ENCODE results near the gene KIFC3.

The KIFC3 gene

GRCh38 chr16:57725976-57726375, 76.3 kb downstream of the KIFC3 start:
- Histone ChIP-seq H3K4me1 (ENCODE audit: control insufficient read depth in 5 of 5, insufficient read depth in 5 of 5, low read length in 5 of 5) (no peaks in the 10 kb centered on the region), H3K27me3 (ENCODE audit: control insufficient read depth in 5 of 5, insufficient read depth in 4 of 5, low read length in 5 of 5) (peaks cover 0 to 5% (median 3%) of the 10 kb centered on the region in 5 donors), H3K4me3 (ENCODE audit: low read depth in 1 of 5, low read length in 5 of 5) (no peak overlapping the region), H3K9ac (ENCODE audit: low read length in 5 of 5) (no peak overlapping the region), H3K9me3 (ENCODE audit: control insufficient read depth in 5 of 5, low read length in 5 of 5) (no peaks in the 10 kb centered on the region), H3K27ac (ENCODE audit: low read depth, low read length) (no peak overlapping the region), H3K36me3 (ENCODE audit: control insufficient read depth in 5 of 5, insufficient read depth in 5 of 5, low read length in 5 of 5) (no peaks in the 10 kb centered on the region)

GRCh38 chr16:57725554-57725953, 76.7 kb downstream of the KIFC3 start:
- Histone ChIP-seq H3K4me1 (ENCODE audit: control insufficient read depth in 5 of 5, insufficient read depth in 5 of 5, low read length in 5 of 5) (no peaks in the 10 kb centered on the region), H3K9me3 (ENCODE audit: control insufficient read depth in 5 of 5, low read length in 5 of 5) (no peaks in the 10 kb centered on the region)

GRCh38 chr16:57725151-57725550, 77.1 kb downstream of the KIFC3 start:
- no peaks in the 10 kb centered on the region for H3K9me3 ChIP-seq (ENCODE audit: control insufficient read depth in 5 of 5, low read length in 5 of 5)
- H3K36me3 ChIP-seq (ENCODE audit: control insufficient read depth in 5 of 5, insufficient read depth in 5 of 5, low read length in 5 of 5), result no peaks in the 10 kb centered on the region
- H3K9ac ChIP-seq (ENCODE audit: low read length in 5 of 5), result no peak overlapping the region
- peaks cover 0 to 5% (median 3%) of the 10 kb centered on the region in 5 donors for H3K27me3 ChIP-seq (ENCODE audit: control insufficient read depth in 5 of 5, insufficient read depth in 4 of 5, low read length in 5 of 5)
- H3K4me3 ChIP-seq (ENCODE audit: low read depth in 1 of 5, low read length in 5 of 5), result no peak overlapping the region
- no peaks in the 10 kb centered on the region for H3K4me1 ChIP-seq (ENCODE audit: control insufficient read depth in 5 of 5, insufficient read depth in 5 of 5, low read length in 5 of 5)
- no peak overlapping the region for H3K27ac ChIP-seq (ENCODE audit: low read depth, low read length)

More at GRCh38 chr16:57725554-57725953, 76.7 kb downstream of the KIFC3 start:
- H3K27ac ChIP-seq (ENCODE audit: low read depth, low read length), result no peak overlapping the region
- H3K36me3 ChIP-seq (ENCODE audit: control insufficient read depth in 5 of 5, insufficient read depth in 5 of 5, low read length in 5 of 5), result no peaks in the 10 kb centered on the region
- H3K9ac ChIP-seq (ENCODE audit: low read length in 5 of 5), result no peak overlapping the region
- peaks cover 0 to 5% (median 3%) of the 10 kb centered on the region in 5 donors for H3K27me3 ChIP-seq (ENCODE audit: control insufficient read depth in 5 of 5, insufficient read depth in 4 of 5, low read length in 5 of 5)
- H3K4me3 ChIP-seq (ENCODE audit: low read depth in 1 of 5, low read length in 5 of 5), result no peak overlapping the region

- Histone ChIP-seq H3K9me3 (ENCODE audit: control insufficient read depth in 5 of 5, low read length in 5 of 5) (no peaks in the 10 kb centered on the region), H3K36me3 (ENCODE audit: control insufficient read depth in 5 of 5, insufficient read depth in 5 of 5, low read length in 5 of 5) (no peaks in the 10 kb centered on the region), H3K4me3 (ENCODE audit: low read depth in 1 of 5, low read length in 5 of 5) (no peak overlapping the region), H3K27me3 (ENCODE audit: control insufficient read depth in 5 of 5, insufficient read depth in 4 of 5, low read length in 5 of 5) (peaks cover 0 to 5% (median 3%) of the 10 kb centered on the region in 5 donors), H3K4me1 (ENCODE audit: control insufficient read depth in 5 of 5, insufficient read depth in 5 of 5, low read length in 5 of 5) (no peaks in the 10 kb centered on the region), H3K9ac (ENCODE audit: low read length in 5 of 5) (no peak overlapping the region), H3K27ac (ENCODE audit: low read depth, low read length) (no peak overlapping the region)
Observed at GRCh38 chr16:57724531-57724930, 77.8 kb downstream of the KIFC3 start.

- H3K27ac ChIP-seq (ENCODE audit: low read depth, low read length), result no peak overlapping the region
- no peaks in the 10 kb centered on the region for H3K9me3 ChIP-seq (ENCODE audit: control insufficient read depth in 5 of 5, low read length in 5 of 5)
- no peaks in the 10 kb centered on the region for H3K4me1 ChIP-seq (ENCODE audit: control insufficient read depth in 5 of 5, insufficient read depth in 5 of 5, low read length in 5 of 5)
- H3K4me3 ChIP-seq (ENCODE audit: low read depth in 1 of 5, low read length in 5 of 5), result no peak overlapping the region
- H3K27me3 ChIP-seq (ENCODE audit: control insufficient read depth in 5 of 5, insufficient read depth in 4 of 5, low read length in 5 of 5), result peaks cover 0 to 5% (median 3%) of the 10 kb centered on the region in 5 donors
- H3K36me3 ChIP-seq (ENCODE audit: control insufficient read depth in 5 of 5, insufficient read depth in 5 of 5, low read length in 5 of 5), result no peaks in the 10 kb centered on the region
- H3K9ac ChIP-seq (ENCODE audit: low read length in 5 of 5), result no peak overlapping the region
Observed at GRCh38 chr16:57723170-57723569, 79.1 kb downstream of the KIFC3 start.

- no peaks in the 10 kb centered on the region for H3K4me1 ChIP-seq (ENCODE audit: control insufficient read depth in 5 of 5, insufficient read depth in 5 of 5, low read length in 5 of 5)
- no peaks in the 10 kb centered on the region for H3K9me3 ChIP-seq (ENCODE audit: control insufficient read depth in 5 of 5, low read length in 5 of 5)
- H3K27ac ChIP-seq (ENCODE audit: low read depth, low read length), result no peak overlapping the region
- no peak overlapping the region for H3K9ac ChIP-seq (ENCODE audit: low read length in 5 of 5)
- no peak overlapping the region for H3K4me3 ChIP-seq (ENCODE audit: low read depth in 1 of 5, low read length in 5 of 5)
- no peaks in the 10 kb centered on the region for H3K36me3 ChIP-seq (ENCODE audit: control insufficient read depth in 5 of 5, insufficient read depth in 5 of 5, low read length in 5 of 5)
- H3K27me3 ChIP-seq (ENCODE audit: control insufficient read depth in 5 of 5, insufficient read depth in 4 of 5, low read length in 5 of 5), result peaks cover 0 to 5% (median 3%) of the 10 kb centered on the region in 5 donors
Observed at GRCh38 chr16:57722651-57723050, 79.6 kb downstream of the KIFC3 start.

- no peak overlapping the region for H3K4me3 ChIP-seq (ENCODE audit: low read depth in 1 of 5, low read length in 5 of 5)
Observed at GRCh38 chr16:57722210-57722499, 80.1 kb downstream of the KIFC3 start.

GRCh38 chr16:57721356-57722209, 80.7 kb downstream of the KIFC3 start:
- Histone ChIP-seq H3K9ac (ENCODE audit: low read length in 5 of 5) (no peak overlapping the region), H3K9me3 (ENCODE audit: control insufficient read depth in 5 of 5, low read length in 5 of 5) (no peaks in the 10 kb centered on the region), H3K4me3 (ENCODE audit: low read depth in 1 of 5, low read length in 5 of 5) (no peak overlapping the region), H3K27me3 (ENCODE audit: control insufficient read depth in 5 of 5, insufficient read depth in 4 of 5, low read length in 5 of 5) (peaks cover 0 to 5% (median 3%) of the 10 kb centered on the region in 5 donors), H3K27ac (ENCODE audit: low read depth, low read length) (no peak overlapping the region), H3K36me3 (ENCODE audit: control insufficient read depth in 5 of 5, insufficient read depth in 5 of 5, low read length in 5 of 5) (no peaks in the 10 kb centered on the region), H3K4me1 (ENCODE audit: control insufficient read depth in 5 of 5, insufficient read depth in 5 of 5, low read length in 5 of 5) (no peaks in the 10 kb centered on the region)

More at GRCh38 chr16:57722210-57722499, 80.1 kb downstream of the KIFC3 start:
- Histone ChIP-seq H3K9me3 (ENCODE audit: control insufficient read depth in 5 of 5, low read length in 5 of 5) (no peaks in the 10 kb centered on the region), H3K27ac (ENCODE audit: low read depth, low read length) (no peak overlapping the region), H3K9ac (ENCODE audit: low read length in 5 of 5) (no peak overlapping the region), H3K27me3 (ENCODE audit: control insufficient read depth in 5 of 5, insufficient read depth in 4 of 5, low read length in 5 of 5) (peaks cover 0 to 5% (median 3%) of the 10 kb centered on the region in 5 donors), H3K36me3 (ENCODE audit: control insufficient read depth in 5 of 5, insufficient read depth in 5 of 5, low read length in 5 of 5) (no peaks in the 10 kb centered on the region), H3K4me1 (ENCODE audit: control insufficient read depth in 5 of 5, insufficient read depth in 5 of 5, low read length in 5 of 5) (no peaks in the 10 kb centered on the region)

- no peaks in the 10 kb centered on the region for H3K4me1 ChIP-seq (ENCODE audit: control insufficient read depth in 5 of 5, insufficient read depth in 5 of 5, low read length in 5 of 5)
- no peak overlapping the region for H3K4me3 ChIP-seq (ENCODE audit: low read depth in 1 of 5, low read length in 5 of 5)
- H3K27ac ChIP-seq (ENCODE audit: low read depth, low read length), result no peak overlapping the region
- no peaks in the 10 kb centered on the region for H3K9me3 ChIP-seq (ENCODE audit: control insufficient read depth in 5 of 5, low read length in 5 of 5)
- no peak overlapping the region for H3K9ac ChIP-seq (ENCODE audit: low read length in 5 of 5)
- no peaks in the 10 kb centered on the region for H3K36me3 ChIP-seq (ENCODE audit: control insufficient read depth in 5 of 5, insufficient read depth in 5 of 5, low read length in 5 of 5)
- peaks cover 3 to 9% (median 7%) of the 10 kb centered on the region in 5 donors for H3K27me3 ChIP-seq (ENCODE audit: control insufficient read depth in 5 of 5, insufficient read depth in 4 of 5, low read length in 5 of 5)
Observed at GRCh38 chr16:57720142-57720575, 82.1 kb downstream of the KIFC3 start.

- Histone ChIP-seq H3K36me3 (ENCODE audit: control insufficient read depth in 5 of 5, insufficient read depth in 5 of 5, low read length in 5 of 5) (no peaks in the 10 kb centered on the region), H3K4me1 (ENCODE audit: control insufficient read depth in 5 of 5, insufficient read depth in 5 of 5, low read length in 5 of 5) (no peaks in the 10 kb centered on the region), H3K27me3 (ENCODE audit: control insufficient read depth in 5 of 5, insufficient read depth in 4 of 5, low read length in 5 of 5) (peaks cover 3 to 7% (median 5%) of the 10 kb centered on the region in 5 donors), H3K9ac (ENCODE audit: low read length in 5 of 5) (no peak overlapping the region), H3K9me3 (ENCODE audit: control insufficient read depth in 5 of 5, low read length in 5 of 5) (no peaks in the 10 kb centered on the region), H3K27ac (ENCODE audit: low read depth, low read length) (no peak overlapping the region), H3K4me3 (ENCODE audit: low read depth in 1 of 5, low read length in 5 of 5) (no peak overlapping the region)
Observed at GRCh38 chr16:57714047-57714446, 88.2 kb downstream of the KIFC3 start.

Measured in subcutaneous abdominal adipose tissue (tissue), 5 donors.